Measurements from ENCODE around the gene ATP6V0E1. TPM values are rescaled to one million over a fixed set of nuclear protein-coding genes. Genes with fewer than 3 reads are reported as not detected.

The ATP6V0E1 gene
- total RNA-seq, 4 donors from 2014 or later: 159 to 342 (median 193) TPM

DNA sequence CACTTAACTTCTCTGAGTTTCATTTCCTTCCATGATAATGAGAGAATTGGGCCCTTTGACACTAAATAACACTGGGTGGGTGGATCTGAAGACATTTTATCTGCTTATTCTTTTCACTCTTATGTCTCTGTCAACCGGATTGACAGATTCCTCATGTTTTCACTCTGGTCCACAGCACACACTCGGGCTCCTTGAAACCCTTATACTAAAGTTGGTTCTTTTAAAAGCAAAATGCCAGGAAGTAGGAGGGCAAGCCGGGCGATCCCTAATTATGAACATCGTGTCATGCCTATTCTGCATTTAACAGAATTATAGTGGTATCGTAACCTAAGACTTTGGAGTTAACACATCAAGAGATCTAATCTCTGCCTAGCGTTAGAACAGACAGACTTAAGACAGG lies 44.3 kb downstream of the ATP6V0E1 start:
- TF ChIP-seq, protein P1, sequence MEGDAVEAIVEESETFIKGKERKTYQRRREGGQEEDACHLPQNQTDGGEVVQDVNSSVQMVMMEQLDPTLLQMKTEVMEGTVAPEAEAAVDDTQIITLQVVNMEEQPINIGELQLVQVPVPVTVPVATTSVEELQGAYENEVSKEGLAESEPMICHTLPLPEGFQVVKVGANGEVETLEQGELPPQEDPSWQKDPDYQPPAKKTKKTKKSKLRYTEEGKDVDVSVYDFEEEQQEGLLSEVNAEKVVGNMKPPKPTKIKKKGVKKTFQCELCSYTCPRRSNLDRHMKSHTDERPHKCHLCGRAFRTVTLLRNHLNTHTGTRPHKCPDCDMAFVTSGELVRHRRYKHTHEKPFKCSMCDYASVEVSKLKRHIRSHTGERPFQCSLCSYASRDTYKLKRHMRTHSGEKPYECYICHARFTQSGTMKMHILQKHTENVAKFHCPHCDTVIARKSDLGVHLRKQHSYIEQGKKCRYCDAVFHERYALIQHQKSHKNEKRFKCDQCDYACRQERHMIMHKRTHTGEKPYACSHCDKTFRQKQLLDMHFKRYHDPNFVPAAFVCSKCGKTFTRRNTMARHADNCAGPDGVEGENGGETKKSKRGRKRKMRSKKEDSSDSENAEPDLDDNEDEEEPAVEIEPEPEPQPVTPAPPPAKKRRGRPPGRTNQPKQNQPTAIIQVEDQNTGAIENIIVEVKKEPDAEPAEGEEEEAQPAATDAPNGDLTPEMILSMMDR (IDR thresholded peaks at IDR 0.05; ENCODE audit: low read depth): no peak

DNA sequence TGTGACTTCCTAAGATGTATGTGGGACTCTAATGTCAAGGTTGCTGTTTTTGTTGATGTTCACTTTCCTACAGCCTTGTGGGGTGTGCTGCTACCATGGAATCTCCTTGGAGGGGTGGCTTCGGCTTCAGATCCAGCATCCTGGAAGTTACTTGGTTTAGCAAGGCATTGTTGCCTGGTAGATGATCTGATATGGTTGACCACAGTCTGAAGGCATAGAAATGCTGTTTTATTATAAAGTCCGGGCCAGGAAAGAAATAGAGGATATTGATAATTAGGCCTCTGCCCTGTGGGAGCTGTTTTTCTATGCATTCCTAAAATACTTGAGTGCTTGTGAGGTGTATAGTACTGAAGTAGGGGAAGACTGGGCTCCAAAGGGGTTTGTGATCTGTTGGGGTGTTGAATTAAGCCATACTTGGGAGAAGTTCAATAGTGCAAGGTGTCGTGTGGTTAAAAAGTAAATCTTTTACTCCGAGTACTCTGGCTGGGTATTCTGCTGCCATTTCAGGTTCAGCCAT lies 45.3 kb downstream of the ATP6V0E1 start:
- TF ChIP-seq, protein P1 (IDR thresholded peaks at IDR 0.05; ENCODE audit: low read depth): no peak

DNA sequence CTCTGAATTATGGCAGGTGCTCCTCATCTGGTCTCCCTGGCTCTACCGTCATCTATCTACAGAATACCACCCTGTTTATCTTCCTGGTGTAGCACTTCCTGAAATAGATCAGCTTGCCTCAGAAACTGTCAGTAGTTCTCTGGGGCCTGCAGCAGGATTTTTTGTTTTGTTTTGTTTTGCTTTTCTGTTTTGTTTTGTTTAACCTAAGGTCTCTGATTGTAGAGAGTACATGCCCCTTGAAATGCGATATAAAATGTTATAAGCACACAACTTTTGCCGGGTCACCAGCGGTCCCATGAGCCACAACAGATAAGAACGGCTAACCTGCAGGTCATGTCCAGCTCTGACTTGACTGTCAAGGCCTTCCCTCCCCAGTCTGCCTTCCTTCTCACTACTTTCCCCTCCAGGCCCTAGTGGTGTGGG lies 45.9 kb downstream of the ATP6V0E1 start:
- TF ChIP-seq, protein P1 (IDR thresholded peaks at IDR 0.05; ENCODE audit: low read depth): no peak

DNA sequence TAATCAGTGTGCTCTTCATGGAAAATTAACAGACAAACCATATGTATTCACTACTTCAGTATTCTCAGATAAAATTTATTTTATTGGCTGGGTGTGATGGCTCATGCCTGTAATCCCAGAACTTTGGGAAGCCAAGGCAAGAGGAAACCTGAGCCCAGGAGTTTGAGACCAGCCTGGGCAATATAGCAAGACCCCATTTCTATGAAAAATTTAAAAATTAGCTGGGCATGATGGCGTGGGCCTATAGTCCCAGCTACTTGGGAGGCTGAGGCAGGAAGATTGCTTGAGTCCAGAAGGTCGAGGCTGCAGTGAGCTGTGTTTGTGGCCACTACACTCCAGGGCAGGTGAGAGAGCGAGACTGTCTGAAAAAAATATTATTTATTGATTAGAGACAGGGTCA lies 49.2 kb downstream of the ATP6V0E1 start:
- TF ChIP-seq, protein P1 (IDR thresholded peaks at IDR 0.05; ENCODE audit: low read depth): no peak

DNA sequence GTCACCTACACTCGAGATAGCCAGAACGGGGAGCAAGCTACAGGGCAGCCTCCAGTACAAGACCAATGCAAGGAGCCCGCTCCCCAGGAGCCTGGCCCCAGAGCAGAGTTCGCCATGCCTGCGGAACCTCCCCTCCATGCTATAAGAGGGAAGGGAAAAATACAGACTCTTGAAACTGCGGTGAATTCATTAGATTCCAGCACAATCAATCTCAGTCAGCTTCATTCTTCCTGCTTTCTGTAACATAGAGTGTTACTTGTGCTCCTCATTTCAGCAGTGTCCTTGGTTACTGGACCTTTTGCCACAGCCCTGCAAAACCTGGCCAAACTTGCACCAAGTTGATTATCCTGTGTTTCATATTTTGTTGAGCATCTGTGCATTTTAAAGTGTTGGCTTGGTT lies 50.4 kb downstream of the ATP6V0E1 start:
- TF ChIP-seq, protein P1 (IDR thresholded peaks at IDR 0.05; ENCODE audit: low read depth): no peak

DNA sequence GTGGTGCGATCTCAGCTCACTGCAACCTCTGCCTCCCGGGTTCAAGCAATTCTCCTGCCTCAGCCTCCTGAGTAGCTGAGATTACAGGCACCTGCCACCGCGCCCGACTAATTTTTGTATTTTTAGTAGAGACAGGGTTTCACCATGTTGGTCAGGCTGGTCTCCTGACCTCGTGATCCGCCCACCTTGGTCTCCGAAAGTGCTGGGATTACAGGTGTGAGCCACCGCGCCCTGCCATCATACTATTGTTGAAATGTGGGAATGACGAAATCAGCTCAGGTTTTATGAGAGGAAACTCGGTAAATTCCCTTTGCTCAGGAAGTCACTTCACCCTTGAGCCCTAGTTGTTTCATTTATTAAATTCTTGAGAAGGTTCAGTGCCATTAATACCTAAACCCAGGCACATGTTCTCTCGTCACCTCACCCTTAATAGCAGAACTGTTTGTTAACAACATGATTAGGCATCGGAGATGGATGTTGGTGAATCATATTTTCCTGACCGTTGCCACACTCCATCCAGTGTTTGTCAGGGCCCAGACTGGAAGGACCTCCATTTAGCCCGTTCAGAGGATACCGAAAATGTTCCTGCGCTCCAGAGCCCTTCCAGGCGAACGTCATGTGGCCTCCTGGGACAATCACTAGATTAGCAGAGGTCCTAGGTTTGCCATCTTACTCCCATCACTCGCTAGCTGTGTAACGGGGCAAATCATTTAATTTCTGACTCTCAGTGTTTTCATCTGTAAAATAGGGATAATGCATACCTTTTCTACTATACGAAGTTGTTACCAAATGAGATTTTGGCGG lies 52.5 kb downstream of the ATP6V0E1 start:
- TF ChIP-seq, protein P1 (IDR thresholded peaks at IDR 0.05; ENCODE audit: low read depth): no peak

DNA sequence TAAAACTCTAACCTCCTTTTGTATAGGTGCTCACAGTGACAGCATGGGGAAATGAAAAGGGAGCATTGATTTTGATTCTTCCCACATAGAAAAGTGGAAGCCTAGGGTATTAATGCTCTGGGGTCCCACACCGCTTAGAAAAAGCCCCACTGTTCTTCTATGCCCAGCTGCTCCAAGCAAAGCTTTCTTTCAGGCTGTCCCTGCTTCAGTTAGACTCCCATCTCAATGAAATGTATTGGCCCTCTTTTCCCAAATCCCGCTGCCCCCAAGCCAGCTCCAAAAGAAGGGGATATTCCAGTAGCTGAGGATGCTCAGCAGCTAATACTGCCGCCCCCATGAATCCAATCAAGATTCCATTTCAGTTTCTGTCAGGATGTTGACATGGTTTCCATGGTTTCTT lies 55.6 kb downstream of the ATP6V0E1 start:
- TF ChIP-seq, protein P1 (IDR thresholded peaks at IDR 0.05; ENCODE audit: low read depth): no peak
